WTC11 (cell line): ENCODE measurements around the gene FFAR4. TPM values are rescaled to one million over a fixed set of nuclear protein-coding genes. Genes with fewer than 3 reads are reported as not detected.

Experiments
- ATAC-seq: fragments of 200-7000 bp; cut with Tn5 transposase; 2 replicates; pipeline ENCODE4 v1.10.0; 2021; ENCODE audit warnings: mild to moderate bottlenecking, moderate library complexity
- CTCF ChIA-PET: fragments of 300-600 bp; sonication (Branson Sonifier 250); formaldehyde crosslinking; loops from one replicate; lab custom pipeline; 2021; ENCODE audit warnings: antibody characterized with exemption; lab: Charles Lee
- POLR2A ChIA-PET: fragments of 350-600 bp; sonication (Branson Sonifier 250); formaldehyde crosslinking; loops from one replicate; lab custom pipeline; 2021; ENCODE audit warnings: antibody characterized with exemption; lab: Charles Lee
- DNase-seq: peaks from one replicate; pipeline ENCODE4 v3.0.0; 2021; ENCODE audit warnings: low spot score
- H3K27ac Mint-ChIP-seq: 2 replicates; pipeline ENCODE4 v1.8.0; 2021; ENCODE audit warnings: mixed read lengths
- H3K27me3 Mint-ChIP-seq: 2 replicates; pipeline ENCODE4 v1.8.0; 2021; ENCODE audit warnings: low read depth, mild to moderate bottlenecking, moderate library complexity, mixed read lengths
- H3K36me3 Mint-ChIP-seq: 2 replicates; pipeline ENCODE4 v1.8.0; 2021; ENCODE audit warnings: mixed read lengths
- H3K4me1 Mint-ChIP-seq: 2 replicates; pipeline ENCODE4 v1.8.0; 2022; ENCODE audit warnings: mixed read lengths
- H3K4me3 Mint-ChIP-seq: 2 replicates; pipeline ENCODE4 v1.8.0; 2021; ENCODE audit warnings: mild to moderate bottlenecking, moderate library complexity, mixed read lengths
- H3K9me3 Mint-ChIP-seq: 2 replicates; pipeline ENCODE4 v1.8.0; 2021; ENCODE audit warnings: mixed read lengths
- EMX1 ChIP-seq: fragments of 250-450 bp; sonication (Bioruptor Pico); IDR thresholded peaks from 2 replicates; pipeline ENCODE4 v1.8.0; 2021; ENCODE audit warnings: mild to moderate bottlenecking
- ESRRA ChIP-seq: sonication (generic); formaldehyde crosslinking; IDR thresholded peaks from 2 replicates; pipeline ENCODE4 v1.8.1; 2022; ENCODE audit warnings: mild to moderate bottlenecking, missing genetic modification reagents, borderline replicate concordance
- GTF2I ChIP-seq: fragments of 250-450 bp; sonication (Bioruptor Pico); conservative IDR thresholded peaks from 2 replicates; pipeline ENCODE4 v1.4.0; 2021; ENCODE audit warnings: mild to moderate bottlenecking
- JUN ChIP-seq: sonication (generic); formaldehyde crosslinking; IDR thresholded peaks from 2 replicates; pipeline ENCODE4 v1.8.0; 2023; ENCODE audit warnings: mild to moderate bottlenecking, missing genetic modification reagents
- MXD4 ChIP-seq: fragments of 250-450 bp; sonication (Bioruptor Pico); IDR thresholded peaks from 2 replicates; pipeline ENCODE4 v1.8.0; 2021; ENCODE audit warnings: mild to moderate bottlenecking, moderate library complexity, borderline replicate concordance
- MYBL2 ChIP-seq: sonication (generic); formaldehyde crosslinking; IDR thresholded peaks from 2 replicates; pipeline ENCODE4 v1.8.1; 2023; ENCODE audit warnings: mild to moderate bottlenecking, moderate library complexity, missing genetic modification reagents
- TEAD4 ChIP-seq: sonication (generic); formaldehyde crosslinking; IDR thresholded peaks from 2 replicates; pipeline ENCODE4 v1.8.0; 2022; ENCODE audit warnings: mild to moderate bottlenecking, missing genetic modification reagents
- ZNF138 ChIP-seq: sonication (generic); formaldehyde crosslinking; conservative IDR thresholded peaks from 2 replicates; pipeline ENCODE4 v1.8.1; 2022; ENCODE audit warnings: mild to moderate bottlenecking, moderate library complexity, missing genetic modification reagents
- ZNF232 ChIP-seq: sonication (generic); formaldehyde crosslinking; IDR thresholded peaks from 2 replicates; pipeline ENCODE4 v1.8.0; 2022; ENCODE audit warnings: mild to moderate bottlenecking, missing genetic modification reagents
- ZNF416 ChIP-seq: fragments of 250-450 bp; sonication (Bioruptor Pico); IDR thresholded peaks from 2 replicates; pipeline ENCODE4 v1.9.0; 2021; ENCODE audit warnings: mild to moderate bottlenecking, inconsistent platforms
- total RNA-seq: library from RNA; stranded (reverse); gene quantifications from 3 replicates; pipeline ENCODE4 v1.2.3, GENCODE V29; 2021
- TF ChIP-seq, protein P1 (sequence below): fragments of 250-450 bp; sonication (Bioruptor Pico); IDR thresholded peaks from 2 replicates; pipeline ENCODE4 v1.8.0; 2021; ENCODE audit warnings: mild to moderate bottlenecking
- TF ChIP-seq, protein P2 (sequence below): fragments of 250-450 bp; sonication (Bioruptor Pico); IDR thresholded peaks from 2 replicates; pipeline ENCODE4 v2.1.2; 2022; ENCODE audit warnings: mild to moderate bottlenecking, moderate library complexity
- TF ChIP-seq, protein P3 (sequence below): sonication (generic); formaldehyde crosslinking; IDR thresholded peaks from 2 replicates; pipeline ENCODE4 v1.8.1; 2023; ENCODE audit warnings: mild to moderate bottlenecking, missing genetic modification reagents
- TF ChIP-seq, protein P4 (sequence below): fragments of 250-450 bp; sonication (Bioruptor Pico); IDR thresholded peaks from 2 replicates; pipeline ENCODE4 v1.9.0; 2021; ENCODE audit warnings: moderate library complexity, mild to moderate bottlenecking, inconsistent platforms, borderline replicate concordance
- TF ChIP-seq, protein P5 (sequence below): fragments of 250-450 bp; sonication (Bioruptor Pico); IDR thresholded peaks from 2 replicates; pipeline ENCODE4 v1.9.0; 2021; ENCODE audit warnings: mild to moderate bottlenecking
- TF ChIP-seq, protein P6 (sequence below): sonication (generic); formaldehyde crosslinking; IDR thresholded peaks from 2 replicates; pipeline ENCODE4 v1.8.0; 2023; ENCODE audit warnings: mild to moderate bottlenecking, missing genetic modification reagents
- TF ChIP-seq, protein P7 (sequence below): fragments of 250-450 bp; sonication (Bioruptor Pico); conservative IDR thresholded peaks from 2 replicates; pipeline ENCODE4 v1.9.0; 2021; ENCODE audit warnings: mild to moderate bottlenecking

The FFAR4 gene
- total RNA-seq, 1 experiment from 2014 or later, result 0.15 TPM

DNA sequence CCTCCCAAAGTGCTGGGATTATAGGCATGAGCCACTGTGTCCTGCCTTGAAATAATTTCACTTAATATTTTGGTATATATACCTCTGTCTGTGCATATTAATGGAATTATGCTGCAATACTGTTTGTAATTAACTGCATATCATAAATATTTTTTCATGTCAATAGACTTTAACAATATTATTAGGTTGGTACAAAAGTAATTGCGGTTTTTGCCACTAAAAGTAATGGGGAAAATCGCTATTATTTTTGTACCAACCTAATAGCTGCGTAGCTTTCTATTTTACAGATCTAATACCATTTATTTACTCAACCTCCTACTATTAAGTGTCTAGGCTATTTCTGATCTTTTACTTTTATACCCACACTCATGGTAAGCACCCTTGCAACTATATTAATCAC is 42.0 kb downstream of the FFAR4 start (continued):
- TF ChIP-seq, protein P1, sequence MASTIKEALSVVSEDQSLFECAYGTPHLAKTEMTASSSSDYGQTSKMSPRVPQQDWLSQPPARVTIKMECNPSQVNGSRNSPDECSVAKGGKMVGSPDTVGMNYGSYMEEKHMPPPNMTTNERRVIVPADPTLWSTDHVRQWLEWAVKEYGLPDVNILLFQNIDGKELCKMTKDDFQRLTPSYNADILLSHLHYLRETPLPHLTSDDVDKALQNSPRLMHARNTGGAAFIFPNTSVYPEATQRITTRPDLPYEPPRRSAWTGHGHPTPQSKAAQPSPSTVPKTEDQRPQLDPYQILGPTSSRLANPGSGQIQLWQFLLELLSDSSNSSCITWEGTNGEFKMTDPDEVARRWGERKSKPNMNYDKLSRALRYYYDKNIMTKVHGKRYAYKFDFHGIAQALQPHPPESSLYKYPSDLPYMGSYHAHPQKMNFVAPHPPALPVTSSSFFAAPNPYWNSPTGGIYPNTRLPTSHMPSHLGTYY (CRISPR knock-in tag), result no peak
- TF ChIP-seq JUN (CRISPR knock-in tag), result no peak
- TF ChIP-seq ZNF232 (CRISPR knock-in tag), result no peak
- no peak for TF ChIP-seq MYBL2
- TF ChIP-seq, protein P2, sequence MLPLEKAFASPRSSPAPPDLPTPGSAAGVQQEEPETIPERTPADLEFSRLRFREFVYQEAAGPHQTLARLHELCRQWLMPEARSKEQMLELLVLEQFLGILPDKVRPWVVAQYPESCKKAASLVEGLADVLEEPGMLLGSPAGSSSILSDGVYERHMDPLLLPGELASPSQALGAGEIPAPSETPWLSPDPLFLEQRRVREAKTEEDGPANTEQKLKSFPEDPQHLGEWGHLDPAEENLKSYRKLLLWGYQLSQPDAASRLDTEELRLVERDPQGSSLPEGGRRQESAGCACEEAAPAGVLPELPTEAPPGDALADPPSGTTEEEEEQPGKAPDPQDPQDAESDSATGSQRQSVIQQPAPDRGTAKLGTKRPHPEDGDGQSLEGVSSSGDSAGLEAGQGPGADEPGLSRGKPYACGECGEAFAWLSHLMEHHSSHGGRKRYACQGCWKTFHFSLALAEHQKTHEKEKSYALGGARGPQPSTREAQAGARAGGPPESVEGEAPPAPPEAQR (CRISPR knock-in tag), result no peak
- no peak for TF ChIP-seq TEAD4 (CRISPR knock-in tag)
- TF ChIP-seq, protein P3, sequence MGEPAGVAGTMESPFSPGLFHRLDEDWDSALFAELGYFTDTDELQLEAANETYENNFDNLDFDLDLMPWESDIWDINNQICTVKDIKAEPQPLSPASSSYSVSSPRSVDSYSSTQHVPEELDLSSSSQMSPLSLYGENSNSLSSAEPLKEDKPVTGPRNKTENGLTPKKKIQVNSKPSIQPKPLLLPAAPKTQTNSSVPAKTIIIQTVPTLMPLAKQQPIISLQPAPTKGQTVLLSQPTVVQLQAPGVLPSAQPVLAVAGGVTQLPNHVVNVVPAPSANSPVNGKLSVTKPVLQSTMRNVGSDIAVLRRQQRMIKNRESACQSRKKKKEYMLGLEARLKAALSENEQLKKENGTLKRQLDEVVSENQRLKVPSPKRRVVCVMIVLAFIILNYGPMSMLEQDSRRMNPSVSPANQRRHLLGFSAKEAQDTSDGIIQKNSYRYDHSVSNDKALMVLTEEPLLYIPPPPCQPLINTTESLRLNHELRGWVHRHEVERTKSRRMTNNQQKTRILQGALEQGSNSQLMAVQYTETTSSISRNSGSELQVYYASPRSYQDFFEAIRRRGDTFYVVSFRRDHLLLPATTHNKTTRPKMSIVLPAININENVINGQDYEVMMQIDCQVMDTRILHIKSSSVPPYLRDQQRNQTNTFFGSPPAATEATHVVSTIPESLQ (CRISPR knock-in tag), result no peak
- TF ChIP-seq, protein P4, sequence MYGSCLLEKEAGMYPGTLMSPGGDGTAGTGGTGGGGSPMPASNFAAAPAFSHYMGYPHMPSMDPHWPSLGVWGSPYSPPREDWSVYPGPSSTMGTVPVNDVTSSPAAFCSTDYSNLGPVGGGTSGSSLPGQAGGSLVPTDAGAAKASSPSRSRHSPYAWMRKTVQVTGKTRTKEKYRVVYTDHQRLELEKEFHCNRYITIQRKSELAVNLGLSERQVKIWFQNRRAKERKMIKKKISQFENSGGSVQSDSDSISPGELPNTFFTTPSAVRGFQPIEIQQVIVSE (CRISPR knock-in tag), result no peak
- TF ChIP-seq MXD4 (CRISPR knock-in tag), result no peak

DNA sequence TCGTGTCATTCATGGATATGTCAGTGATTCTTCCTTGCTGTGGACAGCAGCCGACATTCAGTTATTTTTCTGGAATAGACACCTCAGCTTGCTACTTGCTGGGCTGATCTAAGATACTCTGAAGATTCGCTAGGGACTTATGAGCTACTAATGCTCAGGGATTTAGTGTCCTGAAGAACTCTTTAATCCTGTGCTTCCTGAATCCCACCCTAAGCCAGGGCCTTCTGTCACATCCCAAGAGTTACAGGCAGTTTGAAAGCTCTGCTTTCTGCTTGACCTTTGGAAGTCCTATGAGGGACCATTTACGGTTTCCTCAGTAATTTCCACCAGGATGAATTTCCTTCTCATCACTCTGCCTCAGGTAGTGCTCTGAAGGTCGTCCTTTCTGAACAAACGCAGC is 45.8 kb downstream of the FFAR4 start, which contains the start of gene PDE6C:
TSS of gene PDE6C (plus strand) at position 227 of the 400 bp plus-strand sequence. CDS start 189 bp downstream, outside the sequence.
- POLR2A ChIA-PET, result no interaction called here
- CTCF ChIA-PET, result interaction anchor here (1.6 kb wide), 1 partner anchor 58 kb away, joined by 5 read pairs; no protein-coding TSS in a partner anchor

More for the DNA sequence above, 45.8 kb downstream of the FFAR4 start, which contains the start of gene PDE6C:
- Mint-ChIP-seq H3K9me3 (no peaks in the 10 kb centered on the region), H3K4me3 (no peak within 1 kb of the TSS), H3K27ac (no peak within 1 kb of the TSS), H3K36me3 (no peaks in the 10 kb centered on the region), H3K4me1 (peaks cover 10% of the 10 kb centered on the region), H3K27me3 (no peaks in the 10 kb centered on the region)
- ATAC-seq (no peak), DNase-seq (no peak)
- no peak for TF ChIP-seq ZNF416
- TF ChIP-seq, protein P5, sequence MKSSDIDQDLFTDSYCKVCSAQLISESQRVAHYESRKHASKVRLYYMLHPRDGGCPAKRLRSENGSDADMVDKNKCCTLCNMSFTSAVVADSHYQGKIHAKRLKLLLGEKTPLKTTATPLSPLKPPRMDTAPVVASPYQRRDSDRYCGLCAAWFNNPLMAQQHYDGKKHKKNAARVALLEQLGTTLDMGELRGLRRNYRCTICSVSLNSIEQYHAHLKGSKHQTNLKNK (CRISPR knock-in tag), result no peak
- no peak for TF ChIP-seq ESRRA (CRISPR knock-in tag)
- TF ChIP-seq ZNF138 (CRISPR knock-in tag), result no peak
- no peak for TF ChIP-seq EMX1 (CRISPR knock-in tag)
- TF ChIP-seq, protein P6, sequence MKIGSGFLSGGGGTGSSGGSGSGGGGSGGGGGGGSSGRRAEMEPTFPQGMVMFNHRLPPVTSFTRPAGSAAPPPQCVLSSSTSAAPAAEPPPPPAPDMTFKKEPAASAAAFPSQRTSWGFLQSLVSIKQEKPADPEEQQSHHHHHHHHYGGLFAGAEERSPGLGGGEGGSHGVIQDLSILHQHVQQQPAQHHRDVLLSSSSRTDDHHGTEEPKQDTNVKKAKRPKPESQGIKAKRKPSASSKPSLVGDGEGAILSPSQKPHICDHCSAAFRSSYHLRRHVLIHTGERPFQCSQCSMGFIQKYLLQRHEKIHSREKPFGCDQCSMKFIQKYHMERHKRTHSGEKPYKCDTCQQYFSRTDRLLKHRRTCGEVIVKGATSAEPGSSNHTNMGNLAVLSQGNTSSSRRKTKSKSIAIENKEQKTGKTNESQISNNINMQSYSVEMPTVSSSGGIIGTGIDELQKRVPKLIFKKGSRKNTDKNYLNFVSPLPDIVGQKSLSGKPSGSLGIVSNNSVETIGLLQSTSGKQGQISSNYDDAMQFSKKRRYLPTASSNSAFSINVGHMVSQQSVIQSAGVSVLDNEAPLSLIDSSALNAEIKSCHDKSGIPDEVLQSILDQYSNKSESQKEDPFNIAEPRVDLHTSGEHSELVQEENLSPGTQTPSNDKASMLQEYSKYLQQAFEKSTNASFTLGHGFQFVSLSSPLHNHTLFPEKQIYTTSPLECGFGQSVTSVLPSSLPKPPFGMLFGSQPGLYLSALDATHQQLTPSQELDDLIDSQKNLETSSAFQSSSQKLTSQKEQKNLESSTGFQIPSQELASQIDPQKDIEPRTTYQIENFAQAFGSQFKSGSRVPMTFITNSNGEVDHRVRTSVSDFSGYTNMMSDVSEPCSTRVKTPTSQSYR (CRISPR knock-in tag), result no peak
- TF ChIP-seq, protein P7, sequence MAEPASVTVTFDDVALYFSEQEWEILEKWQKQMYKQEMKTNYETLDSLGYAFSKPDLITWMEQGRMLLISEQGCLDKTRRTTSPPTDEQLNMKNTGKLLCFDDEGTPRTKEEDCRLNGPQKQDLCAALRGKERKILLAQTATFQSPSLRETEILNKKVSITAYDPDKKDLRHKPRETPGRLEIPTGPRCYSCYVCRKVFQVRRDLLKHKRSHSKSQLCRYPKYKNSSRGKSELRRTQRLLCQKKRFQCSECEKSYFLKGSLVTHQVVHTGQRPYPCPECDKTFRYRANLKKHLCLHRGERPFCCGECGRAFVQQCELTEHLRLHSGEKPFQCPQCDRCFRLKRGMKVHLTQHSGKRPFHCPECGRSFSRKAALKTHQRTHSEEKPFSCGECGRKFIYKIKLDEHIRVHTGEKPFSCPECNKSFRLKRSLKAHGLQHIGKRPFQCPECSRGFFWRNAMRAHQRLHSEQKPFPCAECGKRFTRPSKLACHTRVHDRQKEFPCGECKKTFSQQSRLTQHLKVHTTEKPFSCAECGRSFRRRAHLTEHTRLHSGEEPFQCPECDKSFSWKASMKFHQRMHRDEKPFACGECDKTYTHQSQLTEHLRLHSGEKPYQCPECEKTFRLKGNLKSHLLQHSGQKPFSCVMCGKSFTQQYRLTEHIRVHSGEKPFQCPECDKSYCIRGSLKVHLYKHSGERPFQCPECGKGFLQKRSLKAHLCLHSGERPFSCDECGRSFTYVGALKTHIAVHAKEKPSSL (CRISPR knock-in tag), result no peak
- TF ChIP-seq GTF2I (CRISPR knock-in tag), result no peak
- no peak for TF ChIP-seq ZNF232 (CRISPR knock-in tag)
- TF ChIP-seq, protein P2 (CRISPR knock-in tag), result no peak
